Right renal pelvis (tissue), 4 donors: Measurements from ENCODE around the gene SH3D19. TPM values are rescaled to one million over a fixed set of nuclear protein-coding genes. Genes with fewer than 3 reads are reported as not detected.
A peak's percentile ranks its signal among the peaks of the same experiment; 100 is the strongest.
"Not testable (repeated sequence)": the region's sequence is repeated elsewhere in the genome, so short reads cannot be mapped to it uniquely, and the experiment has no call there.

ENCODE experiments used
- DNase-seq, 4 donors: peaks; one replicate each; pipeline ENCODE4 v3.0.0-alpha.2; 2013; ENCODE audit warnings: low read depth in 4 of 4, low spot score in 3 of 4, missing footprints in 1 of 4
- polyA plus RNA-seq, 4 donors: library from polyadenylated mRNA; unstranded; fragments of 120-200 nt; gene quantifications; one replicate each; pipeline ENCODE4 v1.2.1, GENCODE V29; 2013; ENCODE audit not compliant: insufficient read length in 4 of 4

Gene SH3D19
- polyA plus RNA-seq, 4 donors = 27.5 to 32.9 (median 29.4) TPM

DNA sequence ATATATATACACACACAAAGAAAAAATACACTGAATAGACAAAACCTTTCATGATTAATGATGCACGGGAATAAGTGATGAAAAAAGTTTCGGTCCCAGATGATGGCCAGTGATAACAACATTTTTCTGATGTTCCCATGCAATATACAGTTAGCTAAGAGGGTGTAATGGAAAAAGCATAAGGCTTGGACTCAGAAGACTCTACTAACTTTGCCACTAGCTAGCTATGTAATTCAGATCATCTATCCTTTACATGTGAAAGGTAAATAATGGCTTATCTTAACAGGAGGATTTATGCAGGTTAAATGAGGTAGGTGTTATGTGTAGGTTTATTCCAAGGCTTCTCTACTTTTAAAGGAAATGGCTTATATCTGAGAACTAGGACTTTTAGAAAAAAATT, 221.6 kb downstream of the SH3D19 start:
- no peak for DNase-seq

DNA sequence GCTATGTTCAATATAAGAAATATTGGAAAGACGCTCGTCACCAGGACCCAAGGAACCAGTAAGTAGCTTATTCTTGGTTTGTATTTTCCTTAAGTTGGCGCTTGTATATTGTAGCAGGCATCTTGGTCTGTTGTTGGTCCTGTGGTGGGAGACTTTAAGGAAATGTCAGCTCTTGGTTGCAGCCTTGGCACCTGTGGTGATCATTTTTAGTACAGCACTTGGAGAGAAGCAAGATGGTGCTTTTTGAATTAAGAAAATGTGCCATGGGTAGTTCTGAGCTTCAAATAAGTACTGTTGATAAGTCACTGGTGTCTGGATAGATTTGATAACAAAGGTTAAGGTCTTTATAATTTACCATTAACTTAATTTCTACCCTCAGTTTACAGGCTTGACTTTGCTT, 224.9 kb downstream of the SH3D19 start:
- no peak for DNase-seq

DNA sequence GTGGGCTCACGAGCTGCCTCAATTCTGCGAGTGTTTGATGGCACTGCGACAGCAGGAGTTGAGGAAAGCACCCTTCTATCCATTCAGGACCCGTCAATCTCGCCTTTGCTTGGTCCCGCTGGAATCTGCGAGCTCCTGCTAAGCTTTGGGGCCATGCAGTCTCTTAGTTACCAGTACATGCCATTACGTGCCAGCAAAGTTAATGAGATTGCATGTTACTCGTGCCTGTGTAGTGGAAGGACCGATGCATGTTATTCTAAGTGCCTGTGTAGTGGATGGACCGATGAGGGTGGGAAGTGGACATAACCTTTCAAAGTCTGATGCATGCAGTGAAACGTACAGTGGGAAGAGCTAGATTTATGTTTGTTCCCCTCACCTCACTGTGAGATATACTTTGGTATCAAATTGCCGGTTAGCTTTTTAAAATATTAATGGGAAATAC, 225.4 kb downstream of the SH3D19 start:
- peak in 3 of 4 donors; percentile 16 to 31 (median 20) for DNase-seq

DNA sequence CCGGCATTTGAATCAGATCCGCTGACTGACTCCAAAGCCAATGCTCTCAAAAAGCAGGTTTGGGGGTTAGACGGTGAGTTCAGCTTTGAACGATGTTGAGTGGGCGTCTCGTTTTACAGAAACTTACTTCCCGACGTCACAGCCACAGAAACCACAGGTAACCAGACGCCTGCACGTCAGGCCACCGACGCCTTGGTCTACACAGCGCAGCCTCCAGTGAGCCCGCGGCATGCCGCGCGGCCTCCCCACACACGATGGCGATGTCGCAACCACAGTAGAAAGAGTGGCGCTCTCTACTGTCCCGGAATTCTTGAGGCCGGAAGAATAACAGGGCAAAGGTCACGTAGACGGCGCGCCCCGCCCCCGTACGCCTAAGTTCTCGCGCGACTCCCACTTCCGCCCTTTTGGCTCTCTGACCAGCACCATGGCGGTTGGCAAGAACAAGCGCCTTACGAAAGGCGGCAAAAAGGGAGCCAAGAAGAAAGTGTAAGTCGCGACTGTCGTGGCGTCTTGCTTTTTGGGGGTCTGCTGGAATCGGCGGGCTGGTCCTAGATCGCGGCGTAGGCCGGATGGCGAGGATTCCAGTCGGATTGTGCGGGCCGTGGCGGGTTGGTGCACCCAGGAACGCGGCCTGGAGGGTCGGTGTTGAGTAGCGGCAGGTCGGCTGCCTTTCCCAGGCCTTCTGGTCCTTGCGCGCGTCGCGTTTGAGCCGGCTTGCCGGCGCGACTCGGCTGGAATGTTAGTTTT, 226.0 kb downstream of the SH3D19 start, which contains the start of gene RPS3A:
TSS of gene RPS3A (plus strand) at position 400 of the 747 bp plus-strand sequence. CDS start at position 425, 25 bp downstream.
- DNase-seq = peak; percentile 92 to 98 (median 95)

DNA sequence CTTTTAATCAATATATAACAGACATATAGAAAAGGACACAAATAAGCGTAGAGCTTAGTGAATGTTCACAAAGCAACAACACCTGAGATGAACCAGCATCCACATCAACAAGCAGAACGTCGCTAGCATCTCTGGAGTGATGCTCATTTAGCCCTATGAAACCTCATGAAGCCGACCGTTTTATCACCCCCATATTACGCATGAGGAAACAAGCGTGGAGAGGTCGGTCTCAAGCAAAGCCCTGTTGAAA, 226.5 kb downstream of the SH3D19 start:
- DNase-seq = no peak

DNA sequence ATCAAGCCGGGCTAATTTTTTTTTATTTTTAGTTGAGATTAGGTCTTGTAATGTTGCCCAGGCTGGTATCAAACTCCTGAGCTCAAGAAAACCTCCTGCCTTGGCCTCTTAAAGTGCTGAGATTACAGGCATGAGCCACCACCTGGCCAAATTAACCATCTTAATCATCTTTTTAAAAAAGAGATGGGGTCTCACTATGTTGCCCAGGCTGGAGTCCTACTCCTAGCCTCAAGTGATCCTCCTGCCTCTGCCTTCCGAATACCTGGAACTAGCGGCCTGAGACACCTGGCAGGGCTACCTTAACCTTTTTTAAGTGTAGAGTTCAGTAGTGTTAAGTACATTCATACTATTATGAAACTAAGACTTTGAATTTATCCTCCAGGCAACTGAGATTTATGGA, 227.6 kb downstream of the SH3D19 start:
- no peak for DNase-seq

DNA sequence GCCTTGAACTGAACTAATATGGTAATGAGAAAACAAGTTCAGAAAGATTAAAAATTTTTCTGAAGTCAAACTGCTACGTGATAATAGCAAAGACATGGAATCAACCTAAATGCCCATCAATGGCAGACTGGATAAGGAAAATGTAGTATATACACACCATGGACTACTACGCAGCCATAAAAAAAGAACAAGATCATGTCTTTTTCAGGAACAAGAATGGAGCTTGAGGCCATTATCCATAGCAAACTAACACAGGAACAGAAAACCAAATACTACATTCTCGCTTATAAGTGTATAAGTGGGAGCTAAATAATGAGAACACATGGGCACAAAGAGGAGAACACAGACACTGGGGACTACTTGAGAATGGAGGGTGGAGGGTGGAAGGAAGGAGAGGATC, 230.3 kb downstream of the SH3D19 start:
- DNase-seq = no peak

DNA sequence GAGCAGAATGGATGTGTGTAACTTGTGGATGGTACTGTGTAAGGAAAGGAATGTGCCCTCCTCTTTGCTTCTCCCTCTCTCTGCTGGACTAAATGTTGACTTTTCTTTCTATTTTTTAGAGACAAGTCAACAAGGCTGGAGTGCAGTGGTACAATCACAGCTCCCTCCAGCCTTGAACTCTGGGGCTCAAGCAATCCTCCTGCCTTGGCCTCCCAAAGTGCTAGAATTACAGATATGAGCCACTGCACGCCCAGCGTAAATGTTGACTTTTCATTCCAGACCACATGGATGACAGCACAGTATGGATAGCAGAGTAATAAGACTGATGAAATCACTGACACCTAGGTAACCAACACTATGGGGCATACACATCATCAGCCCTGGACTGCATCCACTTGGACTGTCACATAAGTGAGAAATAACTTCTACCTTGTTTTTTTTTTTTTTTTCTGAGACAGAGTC, 231.1 kb downstream of the SH3D19 start:
- no peak for DNase-seq

DNA sequence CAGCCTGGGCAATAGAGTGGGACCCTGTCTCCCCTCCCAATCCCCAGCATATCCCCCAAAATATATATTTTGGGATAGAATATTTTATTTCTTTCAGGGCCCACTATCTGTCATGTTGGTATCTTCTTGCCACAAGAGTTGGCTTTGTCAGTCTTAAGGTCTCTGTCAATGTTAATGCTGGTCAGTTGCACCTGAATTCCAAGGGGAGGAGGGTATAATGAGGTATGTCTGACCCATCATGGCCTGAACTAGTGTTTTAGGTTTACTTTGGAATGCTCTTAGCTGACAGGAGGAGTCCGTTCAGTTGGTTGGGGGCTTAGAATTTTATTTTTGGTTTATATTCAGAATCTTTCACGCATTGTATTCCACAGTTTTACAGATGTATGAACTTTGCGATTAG, 232.2 kb downstream of the SH3D19 start:
- no peak for DNase-seq

DNA sequence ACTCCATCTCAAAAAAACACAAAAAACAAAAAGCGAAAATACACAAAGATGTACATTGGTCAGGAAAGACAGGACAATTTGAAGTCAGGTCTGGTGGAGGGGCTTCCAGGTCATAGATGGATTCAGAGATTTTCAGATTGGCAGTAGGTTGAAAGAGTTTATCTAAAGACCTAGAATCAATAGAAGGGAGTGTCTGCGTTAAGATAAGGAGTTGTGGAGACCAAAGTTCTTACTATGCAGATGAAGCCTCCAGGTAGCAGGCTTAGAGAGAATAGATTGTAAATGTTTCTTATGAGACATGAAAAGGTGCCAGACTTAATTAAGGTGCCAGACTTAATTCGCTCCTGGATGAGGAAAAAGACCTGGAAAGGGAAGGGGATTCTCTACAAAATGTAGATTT, 232.9 kb downstream of the SH3D19 start:
- DNase-seq = no peak

DNA sequence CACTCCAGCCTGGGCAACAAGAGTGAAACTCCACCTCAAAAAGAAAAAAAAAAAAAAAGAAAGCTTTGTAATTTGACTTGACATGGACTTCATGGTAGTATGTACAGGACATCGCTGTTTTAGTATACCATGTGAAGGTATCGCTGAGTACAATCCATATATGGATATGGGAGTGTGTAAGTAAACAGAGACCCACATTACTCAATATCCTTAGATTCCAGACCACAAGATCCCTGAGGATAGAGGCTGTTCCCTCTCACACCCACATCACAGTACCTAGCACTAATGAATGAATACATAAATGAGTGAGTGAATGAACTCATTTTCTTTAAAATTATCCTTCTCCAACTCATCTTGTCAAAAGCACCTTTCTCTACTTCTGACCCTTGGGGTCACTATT, 234.4 kb downstream of the SH3D19 start:
- no peak for DNase-seq

DNA sequence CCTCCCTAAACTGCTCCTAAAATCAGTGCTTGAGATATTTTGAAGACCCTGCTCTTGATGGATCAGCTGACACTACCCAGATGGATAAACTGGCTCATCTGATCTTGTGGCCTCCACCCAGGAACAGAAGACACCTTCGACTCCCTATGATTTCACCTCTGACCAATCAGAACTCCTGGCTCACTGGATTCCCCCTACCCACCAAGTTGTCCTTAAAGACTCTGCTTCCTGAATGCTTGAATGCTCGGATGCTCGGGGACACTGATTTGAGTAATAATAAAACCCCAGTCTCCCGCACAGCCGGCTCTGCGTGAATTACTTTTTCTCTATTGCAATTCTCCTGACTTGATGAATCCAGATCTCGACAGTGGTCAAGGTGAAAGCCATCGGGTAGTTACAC, 237.9 kb downstream of the SH3D19 start:
- DNase-seq = no peak

DNA sequence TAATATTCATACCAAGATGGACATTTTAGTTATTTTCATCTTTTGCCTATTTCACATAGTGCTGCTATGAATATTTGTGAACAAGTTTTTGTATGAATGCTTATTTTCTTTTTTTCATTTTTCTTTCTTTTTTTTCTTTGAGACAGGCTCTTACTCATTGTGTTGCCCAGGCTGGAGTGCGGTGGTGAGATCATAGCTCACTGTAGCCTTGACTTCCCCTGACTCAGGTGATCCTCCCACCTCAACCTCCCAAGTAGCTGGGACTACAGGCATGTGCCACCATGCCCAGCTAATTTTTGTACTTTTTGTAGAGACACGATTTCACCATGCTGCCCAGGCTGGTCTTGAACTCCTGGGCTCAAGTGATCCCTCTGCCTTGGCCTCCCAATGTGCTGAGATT, 247.4 kb downstream of the SH3D19 start:
- not testable (repeated sequence) for DNase-seq

DNA sequence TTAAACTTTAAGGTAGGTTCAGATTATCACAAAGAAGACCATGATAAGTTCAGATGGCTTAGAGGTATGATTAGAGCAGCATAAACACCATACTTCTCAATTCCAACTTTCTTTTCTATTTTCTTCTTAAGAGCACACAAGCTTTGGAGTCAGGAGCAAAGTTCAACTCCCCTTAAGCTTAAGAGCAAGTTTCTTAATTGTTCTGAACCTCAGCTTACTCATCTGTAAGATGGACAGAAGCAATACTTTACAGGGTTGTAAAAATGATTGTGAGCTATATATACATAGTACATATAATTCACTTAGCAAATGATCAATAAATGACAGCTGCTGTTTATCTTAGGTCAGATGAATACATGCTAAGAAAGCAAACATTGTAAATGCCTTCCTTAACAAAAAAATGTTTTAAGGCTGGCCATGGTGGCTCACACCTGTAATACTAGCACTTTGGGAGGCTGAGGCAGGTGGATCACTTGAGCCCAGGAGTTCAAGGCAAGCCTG, 250.9 kb downstream of the SH3D19 start:
- no peak for DNase-seq

Other genes with a start within 250 kb of the SH3D19 start
- 1,000 to 10,000 TPM; 4,205 to 4,468 (median 4,329) TPM for gene RPS3A, start 226.0 kb downstream of the SH3D19 start, polyA plus RNA-seq
- not detected for gene PRSS48, start 48.4 kb downstream of the SH3D19 start, polyA plus RNA-seq
- 1 to 10 TPM; 4.7 to 6.5 (median 5.8) TPM for gene FHIP1A, start 83.6 kb upstream of the SH3D19 start, polyA plus RNA-seq